CD4-positive, alpha-beta T cell (primary cell): ENCODE measurements around the gene CEP70. TPM values are rescaled to one million over a fixed set of nuclear protein-coding genes. Genes with fewer than 3 reads are reported as not detected.
A peak's percentile ranks its signal among the peaks of the same experiment; 100 is the strongest.
"Not testable (repeated sequence)": the region's sequence is repeated elsewhere in the genome, so short reads cannot be mapped to it uniquely, and the experiment has no call there.

Experiments
- ATAC-seq: fragments of 200-7000 bp; cut with Tn5 transposase; one replicate; pipeline ENCODE4 v1.10.0; 2022; ENCODE audit warnings: mild to moderate bottlenecking; ENCODE audit not compliant: poor library complexity
- CTCF ChIA-PET: fragments of 350-600 bp; sonication (Branson Sonifier 250); formaldehyde crosslinking; loops from one replicate; lab custom pipeline; 2021; ENCODE audit warnings: antibody characterized with exemption, inconsistent platforms; lab: Charles Lee
- POLR2A ChIA-PET: fragments of 350-600 bp; sonication (Branson Sonifier 250); formaldehyde crosslinking; loops from one replicate; lab custom pipeline; 2021; ENCODE audit warnings: antibody characterized with exemption, inconsistent platforms; lab: Charles Lee
- DNase-seq, 14 experiments: peaks; one replicate each; pipeline ENCODE4 v3.0.0-alpha.2; 2013 to 2020; ENCODE audit warnings: mixed read lengths in 2 of 14
- H3K27ac ChIP-seq, 2 donors: one replicate each; pipeline versions ENCODE4 v1.5.1 to v1.7.0; 2013; ENCODE audit warnings: low read length in 2 of 2, low read depth in 1 of 2, mild to moderate bottlenecking in 1 of 2
- H3K27me3 ChIP-seq, 2 experiments: 1 replicate in 1 of 2; 2 replicates in 1 of 2; pipeline versions ENCODE4 v1.6.1 to v1.7.0; 2013; ENCODE audit warnings: low read length in 2 of 2, control low read depth in 1 of 2, mild to moderate bottlenecking in 1 of 2, moderate library complexity in 1 of 2; ENCODE audit not compliant: insufficient read depth in 2 of 2, control insufficient read depth in 1 of 2
- H3K36me3 ChIP-seq: one replicate; pipeline ENCODE4 v1.6.1; 2013; ENCODE audit warnings: low read length, control low read depth; ENCODE audit not compliant: insufficient read depth
- H3K4me1 ChIP-seq: one replicate; pipeline ENCODE4 v1.6.1; 2013; ENCODE audit warnings: low read length, control low read depth; ENCODE audit not compliant: insufficient read depth
- H3K4me3 ChIP-seq: one replicate; pipeline ENCODE4 v1.5.1; 2013; ENCODE audit warnings: mild to moderate bottlenecking, low read length, moderate library complexity
- H3K9me3 ChIP-seq, 2 experiments: 1 replicate in 1 of 2; 2 replicates in 1 of 2; pipeline versions ENCODE4 v1.6.1 to v1.7.0; 2013; ENCODE audit warnings: low read length in 2 of 2, mild to moderate bottlenecking in 2 of 2, control low read depth in 1 of 2, moderate library complexity in 1 of 2; ENCODE audit not compliant: control insufficient read depth in 1 of 2, insufficient read depth in 1 of 2
- H3K27ac Mint-ChIP-seq: one replicate; pipeline ENCODE4 v1.8.0; 2020; ENCODE audit warnings: mixed read lengths
- H3K27me3 Mint-ChIP-seq: one replicate; pipeline ENCODE4 v1.8.0; 2021; ENCODE audit warnings: mixed read lengths
- H3K36me3 Mint-ChIP-seq: one replicate; pipeline ENCODE4 v1.8.0; 2021; ENCODE audit warnings: low read depth, mixed read lengths
- H3K4me1 Mint-ChIP-seq: one replicate; pipeline ENCODE4 v1.8.0; 2021; ENCODE audit warnings: low read depth, mixed read lengths
- H3K4me3 Mint-ChIP-seq: one replicate; pipeline ENCODE4 v1.8.0; 2020; ENCODE audit warnings: mild to moderate bottlenecking, mixed read lengths
- H3K9me3 Mint-ChIP-seq: one replicate; pipeline ENCODE4 v1.8.0; 2020; ENCODE audit warnings: mixed read lengths
- intact Hi-C, 2 experiments: fragments of 100-400 bp; cut with DNase I in 1 of 2; cut with micrococcal nuclease in 1 of 2; formaldehyde crosslinking; loops; one replicate each; pipeline versions ENCODE4 v1.15.1 to v1.9.0; 2023 to 2025; cut with DNase I, micrococcal nuclease
- total RNA-seq, 174 experiments: library from RNA in 2 of 174; stranded (reverse) in 2 of 174; gene quantifications; one replicate each; pipeline ENCODE4 v1.2.3 and lab custom pipeline; 2021 to 2026
- TF ChIP-seq, protein P1 (sequence below): fragments of 200-600 bp; IDR thresholded peaks from one replicate; pipeline ENCODE4 v1.8.0; 2022; ENCODE audit warnings: antibody characterized with exemption, mild to moderate bottlenecking

CEP70 gene
- total RNA-seq, 2 experiments from 2014 or later, result 21.5 to 23.0 TPM

DNA sequence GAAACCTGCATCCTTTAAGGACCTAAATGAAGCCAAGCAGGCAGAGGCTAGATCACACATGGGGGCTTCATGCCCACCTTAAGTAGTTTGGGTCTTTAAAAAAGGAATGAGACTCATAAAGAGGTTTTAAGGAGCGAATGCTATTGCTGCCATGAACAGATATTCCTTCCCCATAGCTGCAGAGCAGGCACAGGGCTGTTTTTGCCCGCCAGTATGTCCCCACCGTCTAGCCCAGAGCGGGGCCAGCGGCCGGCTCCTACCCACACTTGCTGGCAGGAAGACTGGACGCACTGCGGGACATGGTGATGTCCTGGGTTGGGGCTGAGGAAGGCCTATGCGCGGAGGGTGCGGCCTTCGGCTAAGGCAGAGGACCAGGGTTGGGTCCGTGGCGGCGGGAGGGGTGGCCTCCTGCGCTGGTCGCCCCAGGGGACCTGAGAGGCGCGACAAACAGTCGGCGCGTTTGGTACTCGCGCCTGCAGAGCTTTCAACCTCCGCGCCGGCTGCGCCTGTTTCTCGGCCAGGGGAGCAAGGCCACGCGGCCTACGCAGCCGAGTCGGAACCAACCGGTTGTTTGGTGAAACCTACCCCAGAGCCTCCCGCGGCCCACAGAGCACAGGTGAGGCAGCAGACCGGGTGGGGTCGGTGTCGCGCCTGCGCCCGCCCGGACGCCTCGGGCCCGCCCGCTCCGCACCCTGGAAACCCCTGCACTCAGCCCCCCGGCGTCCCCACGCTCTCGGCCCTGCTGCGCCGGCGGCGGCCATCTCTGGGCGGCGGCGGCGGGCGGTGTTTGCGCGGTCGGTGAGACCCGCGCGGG is 14.5 kb upstream of the CEP70 start, which contains the start of gene FAIM:
TSS of gene FAIM (plus strand) at position 450 of the 814 bp plus-strand sequence. CDS start 10,956 bp downstream, outside the sequence.
- peak within 1 kb of the TSS; percentile 70 for H3K4me3 ChIP-seq
- H3K4me1 ChIP-seq, result peaks cover 15% of the 10 kb centered on the region
- peaks cover 6% of the 10 kb centered on the region for H3K27me3 Mint-ChIP-seq
- DNase-seq (peak; percentile 43 to 81 (median 60)), ATAC-seq (peak; percentile 70)
- POLR2A ChIA-PET, result interaction anchor here (0.7 to 4.9 kb wide), 7 partner anchors 8 to 315 kb away, joined by 3 to 75 read pairs (median 5); partner anchors contain the start of gene CEP70
- H3K9me3 Mint-ChIP-seq, result peaks cover 2% of the 10 kb centered on the region
- peak within 1 kb of the TSS; percentile 94 for H3K4me3 Mint-ChIP-seq
- CTCF ChIA-PET, result interaction anchor here (0.6 to 1.3 kb wide), 4 partner anchors 14 to 315 kb away, joined by 3 to 4 read pairs (median 4); partner anchors contain the start of gene CEP70
- H3K9me3 ChIP-seq, result no peaks in the 10 kb centered on the region
- H3K27ac ChIP-seq, result peak within 1 kb of the TSS; percentile 56 to 75
- intact Hi-C loops, result loop anchor here (2.0 to 5.0 kb wide), 2 partner anchors 14 to 229 kb away; partner anchors contain the start of gene CEP70 (in 2 of the 2)
- no peaks in the 10 kb centered on the region for H3K27me3 ChIP-seq
- no peaks in the 10 kb centered on the region for H3K36me3 ChIP-seq
- H3K36me3 Mint-ChIP-seq, result peaks cover 33% of the 10 kb centered on the region
- H3K27ac Mint-ChIP-seq, result peak within 1 kb of the TSS; percentile 98
- TF ChIP-seq, protein P1, sequence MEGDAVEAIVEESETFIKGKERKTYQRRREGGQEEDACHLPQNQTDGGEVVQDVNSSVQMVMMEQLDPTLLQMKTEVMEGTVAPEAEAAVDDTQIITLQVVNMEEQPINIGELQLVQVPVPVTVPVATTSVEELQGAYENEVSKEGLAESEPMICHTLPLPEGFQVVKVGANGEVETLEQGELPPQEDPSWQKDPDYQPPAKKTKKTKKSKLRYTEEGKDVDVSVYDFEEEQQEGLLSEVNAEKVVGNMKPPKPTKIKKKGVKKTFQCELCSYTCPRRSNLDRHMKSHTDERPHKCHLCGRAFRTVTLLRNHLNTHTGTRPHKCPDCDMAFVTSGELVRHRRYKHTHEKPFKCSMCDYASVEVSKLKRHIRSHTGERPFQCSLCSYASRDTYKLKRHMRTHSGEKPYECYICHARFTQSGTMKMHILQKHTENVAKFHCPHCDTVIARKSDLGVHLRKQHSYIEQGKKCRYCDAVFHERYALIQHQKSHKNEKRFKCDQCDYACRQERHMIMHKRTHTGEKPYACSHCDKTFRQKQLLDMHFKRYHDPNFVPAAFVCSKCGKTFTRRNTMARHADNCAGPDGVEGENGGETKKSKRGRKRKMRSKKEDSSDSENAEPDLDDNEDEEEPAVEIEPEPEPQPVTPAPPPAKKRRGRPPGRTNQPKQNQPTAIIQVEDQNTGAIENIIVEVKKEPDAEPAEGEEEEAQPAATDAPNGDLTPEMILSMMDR, result no peak
- H3K4me1 Mint-ChIP-seq, result peaks cover 22% of the 10 kb centered on the region

DNA sequence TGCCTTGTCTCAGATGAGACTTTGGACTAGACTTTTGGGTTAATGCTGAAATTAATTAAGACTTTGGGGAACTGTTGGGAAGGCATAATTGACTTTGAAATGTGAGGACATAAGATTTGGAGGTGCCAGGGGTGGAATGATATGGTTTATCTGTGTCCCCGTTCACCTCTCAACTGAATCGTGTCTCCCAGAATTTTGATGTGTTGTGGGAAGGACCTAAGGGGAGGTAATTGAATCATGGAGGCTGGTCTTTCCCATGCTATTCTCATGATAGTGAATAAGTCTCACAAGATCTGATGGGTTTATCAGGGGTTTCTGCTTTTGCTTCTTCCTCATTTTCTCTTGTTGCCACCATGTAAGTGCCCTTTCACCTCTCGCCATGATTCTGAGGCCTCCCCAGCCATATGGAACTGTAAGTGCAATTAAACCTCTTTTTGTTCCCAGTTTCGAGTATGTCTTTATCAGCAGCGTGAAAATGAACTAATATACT is 10.1 kb upstream of the CEP70 start:
- H3K4me3 ChIP-seq, H3K27me3 ChIP-seq, H3K27me3 Mint-ChIP-seq, H3K4me1 Mint-ChIP-seq, H3K4me3 Mint-ChIP-seq, DNase-seq, H3K27ac Mint-ChIP-seq, ATAC-seq, H3K4me1 ChIP-seq, POLR2A ChIA-PET, H3K9me3 Mint-ChIP-seq, H3K36me3 ChIP-seq, intact Hi-C loops, H3K27ac ChIP-seq: not testable (repeated sequence)
- peaks cover 17% of the 10 kb centered on the region for H3K36me3 Mint-ChIP-seq
- H3K9me3 ChIP-seq, result peaks cover 0 to 10% of the 10 kb centered on the region in 2 experiments
- CTCF ChIA-PET, result interaction anchor here (1.3 kb wide), 1 partner anchor 311 kb away, joined by 4 read pairs; no protein-coding TSS in a partner anchor

DNA sequence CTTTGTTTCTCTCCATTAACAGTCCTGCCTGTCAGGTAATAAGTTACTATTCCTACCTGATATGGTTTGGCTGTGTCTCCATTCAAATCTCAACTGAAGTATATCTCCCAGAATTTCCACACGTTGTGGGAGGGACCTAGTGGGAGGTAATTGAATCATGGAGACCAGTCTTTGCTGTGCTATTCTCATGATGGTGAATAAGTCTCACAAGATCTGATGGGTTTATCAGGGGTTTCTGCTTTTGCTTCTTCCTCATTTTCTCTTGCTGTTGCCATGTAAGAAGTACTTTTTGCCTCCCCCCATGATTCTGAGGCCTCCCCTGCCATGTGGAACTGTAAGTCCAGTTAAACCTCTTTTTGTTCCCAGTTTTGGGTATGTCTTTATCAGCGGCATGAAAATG is 7.6 kb upstream of the CEP70 start:
- H3K4me1 Mint-ChIP-seq, POLR2A ChIA-PET, H3K9me3 Mint-ChIP-seq, H3K27me3 ChIP-seq, H3K27me3 Mint-ChIP-seq, DNase-seq, H3K4me1 ChIP-seq, H3K36me3 ChIP-seq, H3K4me3 ChIP-seq, intact Hi-C loops, H3K27ac ChIP-seq, H3K4me3 Mint-ChIP-seq, H3K36me3 Mint-ChIP-seq, CTCF ChIA-PET, H3K27ac Mint-ChIP-seq, ATAC-seq: not testable (repeated sequence)
- H3K9me3 ChIP-seq, result peaks cover 0 to 10% of the 10 kb centered on the region in 2 experiments
